ENCODE results near the gene FCHSD2.

Gene FCHSD2

GRCh38 chr11:73171436-73172161, 29.5 kb upstream of the FCHSD2 start:
- DNase-seq = no peak

GRCh38 chr11:73170140-73170539, 28.0 kb upstream of the FCHSD2 start:
- no peak for DNase-seq

- DNase-seq = no peak
Measured at GRCh38 chr11:73168925-73169579, 26.9 kb upstream of the FCHSD2 start.

GRCh38 chr11:73167363-73167954, 25.3 kb upstream of the FCHSD2 start:
- DNase-seq = no peak

GRCh38 chr11:73164803-73165540, 22.9 kb upstream of the FCHSD2 start:
- no peak for DNase-seq

GRCh38 chr11:73163638-73164174, 21.6 kb upstream of the FCHSD2 start:
- no peak for DNase-seq

GRCh38 chr11:73162196-73162740, 20.1 kb upstream of the FCHSD2 start:
- no peak for DNase-seq

GRCh38 chr11:73160005-73160760, 18.1 kb upstream of the FCHSD2 start:
- no peak for DNase-seq

- DNase-seq = no peak
Measured at GRCh38 chr11:73159297-73159696, 17.2 kb upstream of the FCHSD2 start.

- DNase-seq = no peak
Measured at GRCh38 chr11:73158356-73159051, 16.4 kb upstream of the FCHSD2 start.

GRCh38 chr11:73157101-73158010, 15.2 kb upstream of the FCHSD2 start:
- no peak for DNase-seq

- DNase-seq = no peak
Measured at GRCh38 chr11:73156686-73157085, 14.6 kb upstream of the FCHSD2 start.

- no peak for DNase-seq
Measured at GRCh38 chr11:73156114-73156513, 14.0 kb upstream of the FCHSD2 start.

- DNase-seq = no peak
Measured at GRCh38 chr11:73155102-73155501, 13.0 kb upstream of the FCHSD2 start.

GRCh38 chr11:73154178-73154577, 12.1 kb upstream of the FCHSD2 start:
- peak; percentile 41 for DNase-seq

GRCh38 chr11:73152861-73153483, 10.9 kb upstream of the FCHSD2 start:
- peak; percentile 50 for DNase-seq

GRCh38 chr11:73152086-73152853, 10.2 kb upstream of the FCHSD2 start:
- no peak for DNase-seq

GRCh38 chr11:73151416-73151815, 9.3 kb upstream of the FCHSD2 start:
- no peak for DNase-seq

- DNase-seq = no peak
Measured at GRCh38 chr11:73149105-73149504, 7.0 kb upstream of the FCHSD2 start.
